Mesenchymal stem cell (in vitro differentiated cells and primary cell): Measurements from ENCODE around the gene C2orf15.
A peak's percentile ranks its signal among the peaks of the same experiment; 100 is the strongest.

Source experiments
- DNase-seq: peaks from one replicate; pipeline ENCODE4 v3.0.0-alpha.2; 2013
- H2AFZ ChIP-seq: one replicate; pipeline ENCODE4 v1.6.1; 2013; ENCODE audit warnings: low read depth, mild to moderate bottlenecking, control low read depth, inconsistent platforms, low read length, moderate library complexity
- H2AK5ac ChIP-seq: 2 replicates; pipeline ENCODE4 v1.6.1; 2013; ENCODE audit warnings: low read length, moderate library complexity, mild to moderate bottlenecking, inconsistent platforms; ENCODE audit not compliant: severe bottlenecking
- H2BK120ac ChIP-seq: one replicate; pipeline ENCODE4 v1.6.1; 2013; ENCODE audit warnings: low read depth, mild to moderate bottlenecking, inconsistent platforms, low read length, moderate library complexity
- H2BK12ac ChIP-seq, 2 experiments: one replicate each; pipeline ENCODE4 v1.6.1; 2013; ENCODE audit warnings: inconsistent platforms in 2 of 2, low read length in 2 of 2, mild to moderate bottlenecking in 2 of 2, moderate library complexity in 2 of 2, control low read depth in 1 of 2
- H2BK15ac ChIP-seq: one replicate; pipeline ENCODE4 v1.6.1; 2013; ENCODE audit warnings: mild to moderate bottlenecking, low read depth, inconsistent platforms; ENCODE audit not compliant: poor library complexity, severe bottlenecking
- H2BK5ac ChIP-seq: 2 replicates; pipeline ENCODE4 v1.6.1; 2013; ENCODE audit warnings: low read depth, mild to moderate bottlenecking, low read length, control low read depth, inconsistent platforms; ENCODE audit not compliant: poor library complexity, severe bottlenecking
- H3K14ac ChIP-seq, 2 experiments: one replicate each; pipeline ENCODE4 v1.6.1; 2013; ENCODE audit warnings: inconsistent platforms in 2 of 2, low read length in 2 of 2, control low read depth in 1 of 2, mild to moderate bottlenecking in 1 of 2, moderate library complexity in 1 of 2
- H3K18ac ChIP-seq, 2 experiments: one replicate each; pipeline ENCODE4 v1.6.1; 2013; ENCODE audit warnings: inconsistent platforms in 2 of 2, low read length in 2 of 2, control low read depth in 1 of 2, low read depth in 1 of 2, mild to moderate bottlenecking in 1 of 2
- H3K23ac ChIP-seq, 2 experiments: one replicate each; pipeline ENCODE4 v1.6.1; 2013; ENCODE audit warnings: inconsistent platforms in 2 of 2, low read length in 2 of 2, mild to moderate bottlenecking in 2 of 2, moderate library complexity in 2 of 2, control low read depth in 1 of 2
- H3K27ac ChIP-seq: 2 replicates; pipeline ENCODE4 v1.5.1; 2013; ENCODE audit warnings: mild to moderate bottlenecking, moderate library complexity, low read length, control low read depth, inconsistent platforms; ENCODE audit not compliant: poor library complexity, severe bottlenecking
- H3K27me3 ChIP-seq, 2 experiments: 2 replicates each; pipeline versions ENCODE4 v1.6.1 to v1.7.0; 2013; ENCODE audit warnings: low read length in 2 of 2, mild to moderate bottlenecking in 2 of 2, moderate library complexity in 2 of 2, control low read depth in 1 of 2, inconsistent platforms in 1 of 2; ENCODE audit not compliant: control insufficient read depth in 1 of 2, insufficient read depth in 1 of 2
- H3K36me3 ChIP-seq, 2 experiments: 2 replicates each; pipeline versions ENCODE4 v1.6.1 to v1.7.0; 2013; ENCODE audit warnings: low read length in 2 of 2, control low read depth in 1 of 2, inconsistent platforms in 1 of 2, low read depth in 1 of 2, mild to moderate bottlenecking in 1 of 2; ENCODE audit not compliant: insufficient read depth in 2 of 2, control insufficient read depth in 1 of 2
- H3K4ac ChIP-seq, 2 experiments: one replicate each; pipeline ENCODE4 v1.6.1; 2013; ENCODE audit warnings: inconsistent platforms in 2 of 2, low read length in 2 of 2, mild to moderate bottlenecking in 2 of 2, moderate library complexity in 2 of 2, control low read depth in 1 of 2, low read depth in 1 of 2
- H3K4me1 ChIP-seq: 2 replicates; pipeline ENCODE4 v1.6.1; 2013; ENCODE audit warnings: low read depth, low read length, control low read depth; ENCODE audit not compliant: control insufficient read depth, insufficient read depth
- H3K4me2 ChIP-seq: 2 replicates; pipeline ENCODE4 v1.6.1; 2013; ENCODE audit warnings: low read length, mild to moderate bottlenecking, inconsistent platforms; ENCODE audit not compliant: poor library complexity, severe bottlenecking
- H3K4me3 ChIP-seq, 2 experiments: 2 replicates each; pipeline versions ENCODE4 v1.5.1 to v1.7.0; 2013; ENCODE audit warnings: low read length in 2 of 2, mild to moderate bottlenecking in 2 of 2, control low read depth in 1 of 2, low read depth in 1 of 2; ENCODE audit not compliant: insufficient read depth in 1 of 2
- H3K79me1 ChIP-seq: replicated peaks from 2 replicates; pipeline ENCODE4 v1.6.1; 2013; ENCODE audit warnings: mild to moderate bottlenecking, control low read depth, low read length, inconsistent platforms; ENCODE audit not compliant: poor library complexity, severe bottlenecking
- H3K9ac ChIP-seq: 2 replicates; pipeline ENCODE4 v1.7.0; 2013; ENCODE audit warnings: mild to moderate bottlenecking, low read length, moderate library complexity
- H3K9me3 ChIP-seq: 2 replicates; pipeline ENCODE4 v1.7.0; 2013; ENCODE audit warnings: mild to moderate bottlenecking, low read length; ENCODE audit not compliant: control insufficient read depth
- H4K8ac ChIP-seq: one replicate; pipeline ENCODE4 v1.6.1; 2013; ENCODE audit warnings: inconsistent platforms, mild to moderate bottlenecking, low read length, moderate library complexity
- H4K91ac ChIP-seq: one replicate; pipeline ENCODE4 v1.6.1; 2013; ENCODE audit warnings: mild to moderate bottlenecking, low read length, inconsistent platforms
- WGBS: methylation state at CpG from one replicate; pipeline ENCODE4 v1.1.7; 2013; ENCODE audit warnings: mixed read lengths; 5-methylcytosine and 5-hydroxymethylcytosine counted together

The C2orf15 gene

GRCh38 chr2:99140860-99141109 is 722 bp upstream of the C2orf15 start:
- Histone ChIP-seq H2BK15ac (no peak overlapping the region), H3K79me1 (no peaks in the 10 kb centered on the region), H3K9ac (peak overlapping the region; percentile 85), H3K4ac (no peak overlapping the region), H3K4me1 (peaks cover 2% of the 10 kb centered on the region), H4K8ac (peak overlapping the region; percentile 13), H4K91ac (no peak overlapping the region), H3K9me3 (no peaks in the 10 kb centered on the region), H2BK5ac (no peak overlapping the region), H3K18ac (peak overlapping the region; percentile 21 to 80), H3K36me3 (no peaks in the 10 kb centered on the region), H2AK5ac (no peak overlapping the region), H2BK12ac (peak overlapping the region in 1 of 2 experiments; percentile 77), H3K4me3 (peak overlapping the region; percentile 89), H2AFZ (peak overlapping the region; percentile 66), H3K23ac (peak overlapping the region in 1 of 2 experiments; percentile 40), H3K27ac (peak overlapping the region; percentile 47), H3K4me2 (peak overlapping the region; percentile 92), H3K27me3 (no peaks in the 10 kb centered on the region), H3K14ac (peak overlapping the region in 1 of 2 experiments; percentile 18), H2BK120ac (no peak overlapping the region)
- under 1% methylated on average over 21 of the region's 21 CpGs for WGBS
- DNase-seq, result no peak

- Histone ChIP-seq H2BK120ac (no peak overlapping the region), H3K27me3 (no peaks in the 10 kb centered on the region), H3K27ac (no peak overlapping the region), H3K14ac (no peak overlapping the region), H4K91ac (no peak overlapping the region), H4K8ac (no peak overlapping the region), H3K36me3 (no peaks in the 10 kb centered on the region), H2BK15ac (no peak overlapping the region), H2BK12ac (no peak overlapping the region), H2AFZ (no peak overlapping the region), H3K79me1 (peaks cover 12% of the 10 kb centered on the region), H2BK5ac (no peak overlapping the region), H3K4ac (no peak overlapping the region), H3K23ac (no peak overlapping the region), H3K4me1 (peaks cover 2% of the 10 kb centered on the region), H3K4me3 (no peak overlapping the region), H3K18ac (no peak overlapping the region), H3K4me2 (no peak overlapping the region), H3K9ac (no peak overlapping the region), H2AK5ac (no peak overlapping the region), H3K9me3 (no peaks in the 10 kb centered on the region)
- no peak for DNase-seq
- WGBS, result 100% methylated on average over 1 of the region's 1 CpG
Observed at GRCh38 chr2:99150706-99151105, 9.2 kb downstream of the C2orf15 start.

- DNase-seq, result no peak
- H3K36me3 ChIP-seq, result peaks cover 0 to 10% of the 10 kb centered on the region in 2 experiments
- no peak overlapping the region for H2BK120ac ChIP-seq
- H3K4me3 ChIP-seq, result no peak overlapping the region
- H3K4me2 ChIP-seq, result no peak overlapping the region
- no peak overlapping the region for H4K8ac ChIP-seq
- no peaks in the 10 kb centered on the region for H3K27me3 ChIP-seq
- H2BK12ac ChIP-seq, result no peak overlapping the region
- H3K79me1 ChIP-seq, result peaks cover 17% of the 10 kb centered on the region
- no peak overlapping the region for H4K91ac ChIP-seq
- no peak overlapping the region for H3K27ac ChIP-seq
- no peak overlapping the region for H2BK5ac ChIP-seq
- H2AK5ac ChIP-seq, result no peak overlapping the region
- H3K4ac ChIP-seq, result no peak overlapping the region
- 82% methylated on average over 7 of the region's 7 CpGs for WGBS
- no peak overlapping the region for H3K14ac ChIP-seq
- no peak overlapping the region for H3K18ac ChIP-seq
- no peaks in the 10 kb centered on the region for H3K9me3 ChIP-seq
- H3K4me1 ChIP-seq, result peaks cover 2% of the 10 kb centered on the region
- H3K9ac ChIP-seq, result no peak overlapping the region
- H2BK15ac ChIP-seq, result no peak overlapping the region
- H3K23ac ChIP-seq, result no peak overlapping the region
- no peak overlapping the region for H2AFZ ChIP-seq
Observed at GRCh38 chr2:99152199-99152895, 10.8 kb downstream of the C2orf15 start.

- Histone ChIP-seq H3K23ac (no peak overlapping the region), H3K14ac (peak overlapping the region in 1 of 2 experiments; percentile 82), H2BK12ac (peak overlapping the region in 1 of 2 experiments; percentile 82), H3K4me2 (peak overlapping the region; percentile 68), H3K9ac (peak overlapping the region; percentile 98), H2AK5ac (peak overlapping the region; percentile 9), H2BK15ac (no peak overlapping the region), H3K4me1 (peaks cover 2% of the 10 kb centered on the region), H3K18ac (peak overlapping the region; percentile 80 to 82), H3K4ac (peak overlapping the region in 1 of 2 experiments; percentile 75), H4K8ac (peak overlapping the region; percentile 8), H3K27ac (no peak overlapping the region), H2AFZ (peak overlapping the region; percentile 94), H4K91ac (no peak overlapping the region), H3K79me1 (peaks cover 19% of the 10 kb centered on the region), H3K27me3 (no peaks in the 10 kb centered on the region), H2BK5ac (no peak overlapping the region), H3K9me3 (no peaks in the 10 kb centered on the region), H3K4me3 (peak overlapping the region; percentile 88 to 98), H3K36me3 (peaks cover 0 to 24% of the 10 kb centered on the region in 2 experiments), H2BK120ac (no peak overlapping the region)
- 59% methylated on average over 12 of the region's 12 CpGs for WGBS
- no peak for DNase-seq
Observed at GRCh38 chr2:99153921-99154604, 12.6 kb downstream of the C2orf15 start.
